ENCODE measurements around the gene SNX25.

DNA sequence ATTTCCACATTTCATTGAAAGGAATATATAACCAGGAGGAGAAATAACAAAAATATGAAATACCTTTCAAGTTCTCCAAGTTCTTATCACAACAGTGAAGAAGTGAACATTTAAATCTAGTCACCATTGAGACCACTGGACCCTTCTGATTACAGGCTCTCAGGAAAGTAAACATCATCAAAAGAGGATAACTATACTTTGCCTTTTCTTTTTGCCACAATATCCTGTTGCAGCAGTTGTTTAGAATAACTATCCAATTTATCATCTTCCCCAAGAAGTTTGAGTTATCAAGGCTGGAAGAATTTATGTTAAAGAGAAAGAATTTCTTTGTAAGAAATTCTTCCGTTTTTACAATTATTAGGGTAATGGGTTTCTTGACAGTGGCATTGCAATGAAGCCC is 182.8 kb downstream of the SNX25 start:
- TF ChIP-seq CTCF (conservative IDR thresholded peaks at IDR 0.05; ENCODE audit: low read depth in 2 of 2), result no peak
- no peak for TF ChIP-seq POLR2AphosphoS5 (IDR thresholded peaks at IDR 0.05; ENCODE audit: low read depth)
- no peak for TF ChIP-seq EZH2phosphoT487 (IDR thresholded peaks at IDR 0.05; ENCODE audit: unreplicated experiment)
- TF ChIP-seq CREB1 (CRISPR knock-in tag; IDR thresholded peaks at IDR 0.05; ENCODE audit: low read depth), result no peak
- TF ChIP-seq EZH2 (IDR thresholded peaks at IDR 0.05; ENCODE audit: low read depth, unreplicated experiment), result no peak
- TF ChIP-seq, protein P1, sequence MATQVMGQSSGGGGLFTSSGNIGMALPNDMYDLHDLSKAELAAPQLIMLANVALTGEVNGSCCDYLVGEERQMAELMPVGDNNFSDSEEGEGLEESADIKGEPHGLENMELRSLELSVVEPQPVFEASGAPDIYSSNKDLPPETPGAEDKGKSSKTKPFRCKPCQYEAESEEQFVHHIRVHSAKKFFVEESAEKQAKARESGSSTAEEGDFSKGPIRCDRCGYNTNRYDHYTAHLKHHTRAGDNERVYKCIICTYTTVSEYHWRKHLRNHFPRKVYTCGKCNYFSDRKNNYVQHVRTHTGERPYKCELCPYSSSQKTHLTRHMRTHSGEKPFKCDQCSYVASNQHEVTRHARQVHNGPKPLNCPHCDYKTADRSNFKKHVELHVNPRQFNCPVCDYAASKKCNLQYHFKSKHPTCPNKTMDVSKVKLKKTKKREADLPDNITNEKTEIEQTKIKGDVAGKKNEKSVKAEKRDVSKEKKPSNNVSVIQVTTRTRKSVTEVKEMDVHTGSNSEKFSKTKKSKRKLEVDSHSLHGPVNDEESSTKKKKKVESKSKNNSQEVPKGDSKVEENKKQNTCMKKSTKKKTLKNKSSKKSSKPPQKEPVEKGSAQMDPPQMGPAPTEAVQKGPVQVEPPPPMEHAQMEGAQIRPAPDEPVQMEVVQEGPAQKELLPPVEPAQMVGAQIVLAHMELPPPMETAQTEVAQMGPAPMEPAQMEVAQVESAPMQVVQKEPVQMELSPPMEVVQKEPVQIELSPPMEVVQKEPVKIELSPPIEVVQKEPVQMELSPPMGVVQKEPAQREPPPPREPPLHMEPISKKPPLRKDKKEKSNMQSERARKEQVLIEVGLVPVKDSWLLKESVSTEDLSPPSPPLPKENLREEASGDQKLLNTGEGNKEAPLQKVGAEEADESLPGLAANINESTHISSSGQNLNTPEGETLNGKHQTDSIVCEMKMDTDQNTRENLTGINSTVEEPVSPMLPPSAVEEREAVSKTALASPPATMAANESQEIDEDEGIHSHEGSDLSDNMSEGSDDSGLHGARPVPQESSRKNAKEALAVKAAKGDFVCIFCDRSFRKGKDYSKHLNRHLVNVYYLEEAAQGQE (IDR thresholded peaks at IDR 0.05; ENCODE audit: unreplicated experiment), result no peak
- no peak for TF ChIP-seq ETS1 (IDR thresholded peaks at IDR 0.05)
- TF ChIP-seq NANOG (IDR thresholded peaks at IDR 0.05; ENCODE audit: borderline replicate concordance), result no peak
- TF ChIP-seq STAT1 (IDR thresholded peaks at IDR 0.05; ENCODE audit: unreplicated experiment), result no peak
- TF ChIP-seq ZNF462 (CRISPR knock-in tag; IDR thresholded peaks at IDR 0.05), result no peak

Data from GM23338 (cell line).